D341Med (cell line): ENCODE measurements around the gene EIF4G3.
"Not testable (repeated sequence)": the region's sequence is repeated elsewhere in the genome, so short reads cannot be mapped to it uniquely, and the experiment has no call there.

Source experiments
- DNase-seq: peaks from one replicate; pipeline ENCODE4 v3.0.0; 2012; ENCODE audit warnings: low spot score

The EIF4G3 gene

GRCh38 chr1:21188235-21188634 is 11.5 kb upstream of the EIF4G3 start:
- no peak for DNase-seq

GRCh38 chr1:21185221-21185731 is 8.6 kb upstream of the EIF4G3 start:
- no peak for DNase-seq

GRCh38 chr1:21184276-21184675 is 7.6 kb upstream of the EIF4G3 start:
- no peak for DNase-seq

- no peak for DNase-seq
Observed at GRCh38 chr1:21182181-21182731, 5.6 kb upstream of the EIF4G3 start.

- not testable (repeated sequence) for DNase-seq
Observed at GRCh38 chr1:21178271-21178670, 1.6 kb upstream of the EIF4G3 start.

- peak; percentile 62 for DNase-seq
Observed at GRCh38 chr1:21175670-21176581, 771 bp downstream of the EIF4G3 start.

GRCh38 chr1:21175324-21175669 is 1.4 kb downstream of the EIF4G3 start:
- DNase-seq, result no peak

GRCh38 chr1:21174654-21175323 is 1.9 kb downstream of the EIF4G3 start:
- DNase-seq, result no peak

- no peak for DNase-seq
Observed at GRCh38 chr1:21174230-21174629, 2.5 kb downstream of the EIF4G3 start.

- not testable (repeated sequence) for DNase-seq
Observed at GRCh38 chr1:21173096-21173495, 3.6 kb downstream of the EIF4G3 start.

- not testable (repeated sequence) for DNase-seq
Observed at GRCh38 chr1:21170837-21171236, 5.9 kb downstream of the EIF4G3 start.

GRCh38 chr1:21168444-21168843 is 8.3 kb downstream of the EIF4G3 start:
- no peak for DNase-seq

GRCh38 chr1:21165646-21166045 is 11.1 kb downstream of the EIF4G3 start:
- no peak for DNase-seq

GRCh38 chr1:21165076-21165475 is 11.6 kb downstream of the EIF4G3 start:
- DNase-seq, result no peak

- no peak for DNase-seq
Observed at GRCh38 chr1:21164266-21164665, 12.4 kb downstream of the EIF4G3 start.

- no peak for DNase-seq
Observed at GRCh38 chr1:21162740-21163464, 13.8 kb downstream of the EIF4G3 start.

GRCh38 chr1:21161842-21162241 is 14.9 kb downstream of the EIF4G3 start:
- DNase-seq, result no peak

GRCh38 chr1:21160263-21160796 is 16.4 kb downstream of the EIF4G3 start:
- DNase-seq, result no peak

- no peak for DNase-seq
Observed at GRCh38 chr1:21157868-21158267, 18.8 kb downstream of the EIF4G3 start.

GRCh38 chr1:21157054-21157453 is 19.6 kb downstream of the EIF4G3 start:
- DNase-seq, result no peak

- no peak for DNase-seq
Observed at GRCh38 chr1:21156019-21156418, 20.7 kb downstream of the EIF4G3 start.

GRCh38 chr1:21154717-21155116 is 22.0 kb downstream of the EIF4G3 start:
- DNase-seq, result no peak
